ENCODE results near the gene NPIPB6.

NPIPB6 gene

DNA sequence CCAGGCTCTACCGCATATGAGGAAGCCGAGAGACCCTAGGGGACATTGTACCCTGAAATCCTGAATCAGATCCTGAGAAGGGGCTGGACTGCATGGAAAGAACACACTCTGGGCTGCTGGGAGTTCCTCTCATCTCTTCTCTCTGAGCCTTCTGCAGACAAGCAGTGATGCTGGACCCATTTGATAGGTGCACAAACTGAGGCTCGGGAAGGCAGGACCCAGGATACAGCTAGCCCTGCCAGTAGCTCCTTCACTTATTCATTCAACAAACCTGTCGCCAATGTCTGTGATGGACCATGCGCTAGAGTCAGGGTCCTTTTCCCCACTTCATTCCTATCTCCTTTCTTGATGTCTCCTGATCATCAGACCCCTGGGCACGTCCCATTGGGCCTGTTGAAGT is 69.1 kb downstream of the NPIPB6 start:
- peak overlapping the region; percentile 88 for H3K4me3 ChIP-seq (ENCODE audit: low read length)
- H3K27ac ChIP-seq (ENCODE audit: low read depth, low read length), result no peak overlapping the region
- peaks cover 16% of the 10 kb centered on the region; the same call in 1 of the 2 replicates for H3K36me3 ChIP-seq (ENCODE audit: insufficient read depth, low read length)
- WGBS, result 88% methylated on average over 6 of the region's 6 CpGs
- peak overlapping the region; percentile 92 for H3K9ac ChIP-seq (ENCODE audit: low read depth, low read length)
- H3K4me1 ChIP-seq (ENCODE audit: insufficient read depth, low read length), result peaks cover 12% of the 10 kb centered on the region
- no peaks in the 10 kb centered on the region for H3K9me3 ChIP-seq (ENCODE audit: insufficient read depth, low read depth, low read length)
- no peaks in the 10 kb centered on the region for H3K27me3 ChIP-seq (ENCODE audit: insufficient read depth, low read length)

DNA sequence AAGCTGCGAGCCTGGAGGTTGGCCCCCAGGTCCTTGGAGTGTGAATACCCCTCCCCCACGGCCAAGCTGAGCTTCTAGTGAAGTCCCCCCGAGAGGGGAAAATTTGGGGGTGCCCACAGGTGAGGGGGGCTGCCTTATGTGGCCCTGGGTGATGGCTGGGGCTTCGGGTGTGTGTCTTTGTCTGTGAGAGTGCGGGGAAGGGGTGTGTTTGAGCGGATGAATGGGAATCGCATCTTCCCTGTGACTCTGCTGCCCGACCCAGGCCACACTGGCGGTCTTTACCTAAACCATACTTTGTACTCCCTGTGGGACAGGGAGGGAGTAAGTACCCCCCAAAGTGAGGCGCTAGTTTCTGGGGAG is 69.7 kb downstream of the NPIPB6 start:
- no peaks in the 10 kb centered on the region for H3K27me3 ChIP-seq (ENCODE audit: insufficient read depth, low read length)
- H3K9ac ChIP-seq (ENCODE audit: low read depth, low read length), result peak overlapping the region; percentile 92
- WGBS, result 2% methylated on average over 9 of the region's 10 CpGs
- peak overlapping the region; percentile 88 for H3K4me3 ChIP-seq (ENCODE audit: low read length)
- no peaks in the 10 kb centered on the region for H3K9me3 ChIP-seq (ENCODE audit: insufficient read depth, low read depth, low read length)
- peak overlapping the region; percentile 71 for H3K27ac ChIP-seq (ENCODE audit: low read depth, low read length)
- H3K4me1 ChIP-seq (ENCODE audit: insufficient read depth, low read length), result peaks cover 9% of the 10 kb centered on the region
- peaks cover 13% of the 10 kb centered on the region; the same call in 1 of the 2 replicates for H3K36me3 ChIP-seq (ENCODE audit: insufficient read depth, low read length)

DNA sequence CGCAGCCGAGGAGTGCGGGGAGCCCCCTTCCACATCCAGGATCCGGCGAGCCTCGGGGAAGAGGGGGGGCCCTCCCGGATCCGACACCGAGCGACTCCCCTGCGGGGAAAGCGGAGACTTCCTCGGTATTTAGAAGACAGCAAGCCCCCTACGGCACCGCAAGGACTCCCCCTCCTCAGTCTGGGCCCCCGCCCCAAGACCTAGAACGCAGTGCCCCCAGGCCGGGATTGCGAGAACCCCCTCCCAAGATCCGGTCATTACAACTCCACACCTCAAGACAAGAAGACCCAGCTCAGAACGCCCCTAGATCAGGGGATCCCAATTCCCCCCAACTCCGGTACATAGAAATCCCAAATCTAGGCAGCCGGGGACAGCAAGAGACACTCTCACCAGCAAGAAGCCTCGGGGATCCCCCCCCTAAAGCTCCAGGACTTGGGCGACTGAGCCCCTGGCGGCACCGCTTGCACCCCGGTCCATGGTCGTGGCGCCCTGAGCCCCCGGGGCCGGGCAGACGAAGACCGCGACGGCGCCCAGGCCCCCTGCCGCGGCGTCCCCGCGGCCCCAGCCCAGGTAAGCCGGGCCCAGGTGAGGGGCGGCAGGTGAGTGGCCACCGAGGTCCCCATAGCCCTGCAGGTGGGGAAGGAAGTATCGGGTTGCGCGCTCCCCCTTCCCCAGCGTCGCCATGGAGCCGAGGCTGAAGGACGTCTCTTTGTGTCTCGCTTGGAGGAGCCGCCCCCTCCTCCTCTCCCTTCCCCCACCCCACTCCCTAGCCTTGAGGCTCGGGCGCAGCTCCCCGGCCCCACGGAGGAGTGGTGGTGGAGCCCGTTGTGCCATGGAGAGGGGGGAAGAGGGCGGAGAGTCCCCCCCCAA is 70.3 kb downstream of the NPIPB6 start:
- under 1% methylated on average over 54 of the region's 60 CpGs for WGBS
- H3K36me3 ChIP-seq (ENCODE audit: insufficient read depth, low read length), result peaks cover 13% of the 10 kb centered on the region; the same call in 1 of the 2 replicates
- no peaks in the 10 kb centered on the region for H3K27me3 ChIP-seq (ENCODE audit: insufficient read depth, low read length)
- H3K4me1 ChIP-seq (ENCODE audit: insufficient read depth, low read length), result peaks cover 9% of the 10 kb centered on the region
- H3K27ac ChIP-seq (ENCODE audit: low read depth, low read length), result peak overlapping the region; percentile 71
- H3K9me3 ChIP-seq (ENCODE audit: insufficient read depth, low read depth, low read length), result no peaks in the 10 kb centered on the region
- H3K4me3 ChIP-seq (ENCODE audit: low read length), result peak overlapping the region; percentile 88
- H3K9ac ChIP-seq (ENCODE audit: low read depth, low read length), result peak overlapping the region; percentile 92
